Measurements from ENCODE around the gene NTHL1. TPM values are rescaled to one million over a fixed set of nuclear protein-coding genes. Genes with fewer than 3 reads are reported as not detected.
A peak's percentile ranks its signal among the peaks of the same experiment; 100 is the strongest.

Gene NTHL1
- total and polyA plus RNA-seq, 9 of the 15 experiments (the other 6 are each of a cell fraction or from before 2014, with no cell fraction given): 1.1 to 58.8 (median 17.6) TPM

DNA sequence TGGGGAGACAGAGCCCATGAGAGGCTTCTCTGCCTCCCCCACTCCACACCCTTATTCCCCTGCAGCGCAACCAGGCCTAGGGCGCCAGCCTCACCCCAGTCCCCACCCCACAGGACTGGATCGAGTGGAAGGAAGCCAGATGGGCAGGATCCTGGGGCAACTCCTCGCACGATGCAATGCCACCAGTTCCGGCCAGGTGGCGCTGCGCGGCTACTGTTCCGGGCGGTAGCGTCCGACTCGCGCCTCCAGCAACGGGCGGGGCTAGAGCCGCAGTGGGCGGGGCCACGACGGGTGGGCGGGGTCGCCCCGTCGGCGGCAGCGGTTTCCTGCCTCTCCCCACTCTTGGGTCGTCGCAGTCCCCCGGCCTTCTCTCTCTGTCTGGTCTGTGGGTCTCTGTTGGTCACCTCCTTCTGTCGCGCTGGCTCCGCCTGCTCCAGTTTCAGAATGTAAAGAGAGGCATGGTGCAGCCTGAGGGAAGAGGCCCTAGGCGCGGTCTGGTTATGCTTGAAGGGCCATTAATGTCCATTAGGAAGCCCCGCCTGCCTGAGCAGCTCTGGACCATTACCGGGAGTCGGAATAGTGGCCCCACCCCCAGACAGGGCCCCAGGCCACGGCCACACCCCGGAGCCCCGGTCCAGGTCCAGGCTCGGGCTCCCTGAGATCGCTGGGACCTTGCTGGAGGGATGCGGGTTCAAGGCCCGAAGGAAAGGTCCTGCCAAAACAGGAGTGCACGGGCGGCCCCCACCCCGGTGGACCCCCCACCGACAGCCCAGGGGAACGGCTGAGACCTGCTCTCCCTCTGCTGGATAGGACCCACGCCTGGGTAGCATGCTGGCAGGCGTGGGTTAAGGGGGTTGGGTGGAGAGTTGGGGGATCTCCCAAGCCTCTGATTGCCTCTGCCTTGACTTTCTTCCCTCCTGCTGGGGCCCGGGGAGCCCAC, 24.3 kb downstream of the NTHL1 start (continued):
- TF ChIP-seq, protein P1, sequence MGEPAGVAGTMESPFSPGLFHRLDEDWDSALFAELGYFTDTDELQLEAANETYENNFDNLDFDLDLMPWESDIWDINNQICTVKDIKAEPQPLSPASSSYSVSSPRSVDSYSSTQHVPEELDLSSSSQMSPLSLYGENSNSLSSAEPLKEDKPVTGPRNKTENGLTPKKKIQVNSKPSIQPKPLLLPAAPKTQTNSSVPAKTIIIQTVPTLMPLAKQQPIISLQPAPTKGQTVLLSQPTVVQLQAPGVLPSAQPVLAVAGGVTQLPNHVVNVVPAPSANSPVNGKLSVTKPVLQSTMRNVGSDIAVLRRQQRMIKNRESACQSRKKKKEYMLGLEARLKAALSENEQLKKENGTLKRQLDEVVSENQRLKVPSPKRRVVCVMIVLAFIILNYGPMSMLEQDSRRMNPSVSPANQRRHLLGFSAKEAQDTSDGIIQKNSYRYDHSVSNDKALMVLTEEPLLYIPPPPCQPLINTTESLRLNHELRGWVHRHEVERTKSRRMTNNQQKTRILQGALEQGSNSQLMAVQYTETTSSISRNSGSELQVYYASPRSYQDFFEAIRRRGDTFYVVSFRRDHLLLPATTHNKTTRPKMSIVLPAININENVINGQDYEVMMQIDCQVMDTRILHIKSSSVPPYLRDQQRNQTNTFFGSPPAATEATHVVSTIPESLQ (CRISPR knock-in tag; IDR thresholded peaks at IDR 0.05): no peak
- TF ChIP-seq, protein P2, sequence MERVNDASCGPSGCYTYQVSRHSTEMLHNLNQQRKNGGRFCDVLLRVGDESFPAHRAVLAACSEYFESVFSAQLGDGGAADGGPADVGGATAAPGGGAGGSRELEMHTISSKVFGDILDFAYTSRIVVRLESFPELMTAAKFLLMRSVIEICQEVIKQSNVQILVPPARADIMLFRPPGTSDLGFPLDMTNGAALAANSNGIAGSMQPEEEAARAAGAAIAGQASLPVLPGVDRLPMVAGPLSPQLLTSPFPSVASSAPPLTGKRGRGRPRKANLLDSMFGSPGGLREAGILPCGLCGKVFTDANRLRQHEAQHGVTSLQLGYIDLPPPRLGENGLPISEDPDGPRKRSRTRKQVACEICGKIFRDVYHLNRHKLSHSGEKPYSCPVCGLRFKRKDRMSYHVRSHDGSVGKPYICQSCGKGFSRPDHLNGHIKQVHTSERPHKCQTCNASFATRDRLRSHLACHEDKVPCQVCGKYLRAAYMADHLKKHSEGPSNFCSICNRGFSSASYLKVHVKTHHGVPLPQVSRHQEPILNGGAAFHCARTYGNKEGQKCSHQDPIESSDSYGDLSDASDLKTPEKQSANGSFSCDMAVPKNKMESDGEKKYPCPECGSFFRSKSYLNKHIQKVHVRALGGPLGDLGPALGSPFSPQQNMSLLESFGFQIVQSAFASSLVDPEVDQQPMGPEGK (CRISPR knock-in tag; IDR thresholded peaks at IDR 0.05; ENCODE audit: borderline replicate concordance): no peak
- TF ChIP-seq MYNN (IDR thresholded peaks at IDR 0.05) (0 out of 2 replicates have a peak, but pooled peaks have one; percentile 14), MYNN (CRISPR knock-in tag; IDR thresholded peaks at IDR 0.05) (no peak), PHF20 (IDR thresholded peaks at IDR 0.05; ENCODE audit: partially characterized antibody) (no peak), PHTF2 (CRISPR knock-in tag; IDR thresholded peaks at IDR 0.05) (no peak), SIN3A (IDR thresholded peaks at IDR 0.05; ENCODE audit: borderline replicate concordance in 2 of 2, control insufficient read depth in 1 of 2, low read depth in 2 of 2, low read length in 2 of 2) (peak; percentile 23 to 45; a peak in 2 of 4 replicates), CC2D1A (IDR thresholded peaks at IDR 0.05) (0 out of 2 replicates have a peak, but pooled peaks have one; percentile 41), RBBP5 (IDR thresholded peaks at IDR 0.05; ENCODE audit: borderline replicate concordance, insufficient read depth, low read length, poor library complexity, severe bottlenecking) (peak; percentile 43), DEAF1 (CRISPR knock-in tag; IDR thresholded peaks at IDR 0.05) (peak; percentile 61; the same call in 1 of the 2 replicates), ZZZ3 (IDR thresholded peaks at IDR 0.05) (no peak), ZNF408 (CRISPR knock-in tag; IDR thresholded peaks at IDR 0.05; ENCODE audit: low read depth) (no peak)
- TF ChIP-seq, protein P3, sequence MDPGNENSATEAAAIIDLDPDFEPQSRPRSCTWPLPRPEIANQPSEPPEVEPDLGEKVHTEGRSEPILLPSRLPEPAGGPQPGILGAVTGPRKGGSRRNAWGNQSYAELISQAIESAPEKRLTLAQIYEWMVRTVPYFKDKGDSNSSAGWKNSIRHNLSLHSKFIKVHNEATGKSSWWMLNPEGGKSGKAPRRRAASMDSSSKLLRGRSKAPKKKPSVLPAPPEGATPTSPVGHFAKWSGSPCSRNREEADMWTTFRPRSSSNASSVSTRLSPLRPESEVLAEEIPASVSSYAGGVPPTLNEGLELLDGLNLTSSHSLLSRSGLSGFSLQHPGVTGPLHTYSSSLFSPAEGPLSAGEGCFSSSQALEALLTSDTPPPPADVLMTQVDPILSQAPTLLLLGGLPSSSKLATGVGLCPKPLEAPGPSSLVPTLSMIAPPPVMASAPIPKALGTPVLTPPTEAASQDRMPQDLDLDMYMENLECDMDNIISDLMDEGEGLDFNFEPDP (CRISPR knock-in tag; IDR thresholded peaks at IDR 0.05): no peak
- TF ChIP-seq, protein P4, sequence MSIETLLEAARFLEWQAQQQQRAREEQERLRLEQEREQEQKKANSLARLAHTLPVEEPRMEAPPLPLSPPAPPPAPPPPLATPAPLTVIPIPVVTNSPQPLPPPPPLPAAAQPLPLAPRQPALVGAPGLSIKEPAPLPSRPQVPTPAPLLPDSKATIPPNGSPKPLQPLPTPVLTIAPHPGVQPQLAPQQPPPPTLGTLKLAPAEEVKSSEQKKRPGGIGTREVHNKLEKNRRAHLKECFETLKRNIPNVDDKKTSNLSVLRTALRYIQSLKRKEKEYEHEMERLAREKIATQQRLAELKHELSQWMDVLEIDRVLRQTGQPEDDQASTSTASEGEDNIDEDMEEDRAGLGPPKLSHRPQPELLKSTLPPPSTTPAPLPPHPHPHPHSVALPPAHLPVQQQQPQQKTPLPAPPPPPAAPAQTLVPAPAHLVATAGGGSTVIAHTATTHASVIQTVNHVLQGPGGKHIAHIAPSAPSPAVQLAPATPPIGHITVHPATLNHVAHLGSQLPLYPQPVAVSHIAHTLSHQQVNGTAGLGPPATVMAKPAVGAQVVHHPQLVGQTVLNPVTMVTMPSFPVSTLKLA (conservative IDR thresholded peaks at IDR 0.05): peak in 1 of 2 experiments; percentile 58; a peak in 3 of 4 replicates

All from K562 (cell line).